ENCODE data around the gene MICB.

DNA sequence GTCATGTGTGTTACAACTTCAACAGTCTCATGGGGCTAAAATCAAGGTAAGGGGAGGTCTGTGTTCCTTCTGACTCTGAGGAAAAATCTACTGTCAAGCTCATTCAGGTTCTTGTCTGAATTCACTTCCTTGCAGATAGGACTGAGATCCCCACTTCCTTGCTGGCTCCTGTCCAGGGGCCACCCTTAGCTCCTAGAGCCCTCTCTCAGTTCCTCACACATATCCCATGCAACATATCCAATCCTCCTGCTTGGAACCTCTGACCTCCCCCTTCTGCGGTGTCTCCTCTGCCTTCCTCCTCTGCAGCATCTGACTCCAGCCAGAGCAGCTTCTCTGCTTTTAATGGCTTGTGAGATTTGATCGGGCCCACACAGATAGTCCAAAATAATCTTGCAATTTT lies 27.1 kb upstream of the MICB start:
- TF ChIP-seq POLR2A (IDR thresholded peaks at IDR 0.05; ENCODE audit: low read length): no peak
- TF ChIP-seq GATA1 (IDR thresholded peaks at IDR 0.05; ENCODE audit: low read depth, low read length): no peak
